NK-92 (cell line): ENCODE results near the gene PSMD13.

ENCODE experiments used
- DNase-seq: peaks from one replicate; lab custom pipeline; 2025; ENCODE audit not compliant: unreplicated experiment; lab: John Stamatoyannopoulos, UW

PSMD13 gene

GRCh38 chr11:270451-271318, 33.9 kb downstream of the PSMD13 start:
- DNase-seq, result no peak

GRCh38 chr11:271319-271715, 34.5 kb downstream of the PSMD13 start:
- DNase-seq, result no peak

- DNase-seq, result no peak
These were observed 35.6 kb downstream of the PSMD13 start for GRCh38 chr11:272195-272930.

GRCh38 chr11:272931-273198, 36.1 kb downstream of the PSMD13 start:
- no peak for DNase-seq

- no peak for DNase-seq
These were observed 39.4 kb downstream of the PSMD13 start for GRCh38 chr11:276219-276618.

GRCh38 chr11:278001-278951, 41.5 kb downstream of the PSMD13 start, which contains the start of gene NLRP6:
Gene NLRP6, plus strand, starts transcription at chr11:278407. Its CDS starts 163 bp downstream, at chr11:278570.
- no peak for DNase-seq

- DNase-seq, result no peak
These were observed 42.5 kb downstream of the PSMD13 start for GRCh38 chr11:279040-279965.

- DNase-seq, result no peak
These were observed 43.4 kb downstream of the PSMD13 start for GRCh38 chr11:279966-280705.

- DNase-seq, result no peak
These were observed 44.1 kb downstream of the PSMD13 start for GRCh38 chr11:280706-281485.

GRCh38 chr11:281486-282161, 44.8 kb downstream of the PSMD13 start:
- DNase-seq, result no peak

GRCh38 chr11:282171-282570, 45.4 kb downstream of the PSMD13 start:
- DNase-seq, result no peak

GRCh38 chr11:282630-283360, 46.0 kb downstream of the PSMD13 start:
- DNase-seq, result no peak

- DNase-seq, result no peak
These were observed 46.8 kb downstream of the PSMD13 start for GRCh38 chr11:283405-284104.

GRCh38 chr11:284105-285020, 47.6 kb downstream of the PSMD13 start:
- no peak for DNase-seq

- no peak for DNase-seq
These were observed 48.5 kb downstream of the PSMD13 start for GRCh38 chr11:285021-285893.
